ENCODE data around the gene COL6A1. TPM values are rescaled to one million over a fixed set of nuclear protein-coding genes. Genes with fewer than 3 reads are reported as not detected.
A peak's percentile ranks its signal among the peaks of the same experiment; 100 is the strongest.

The COL6A1 gene
- total RNA-seq, 3 donors from 2014 or later (not counting 1 experiment from before 2014, with no cell fraction given): 1.0 to 5.2 (median 2.5) TPM

GRCh38 chr21:45971616-45972352 is 9.8 kb upstream of the COL6A1 start:
- H3K27me3 Mint-ChIP-seq (ENCODE audit: low read depth in 2 of 2): peaks cover 13 to 24% of the 10 kb centered on the region in 2 donors
- H3K9me3 Mint-ChIP-seq: no peaks in the 10 kb centered on the region
- no peaks in the 10 kb centered on the region for H3K36me3 Mint-ChIP-seq
- no peak overlapping the region for H3K27ac Mint-ChIP-seq
- ATAC-seq (no peak), DNase-seq (no peak)
- Histone ChIP-seq H3K4me3 (ENCODE audit: low read length) (no peak overlapping the region), H3K27ac (ENCODE audit: low read length) (no peak overlapping the region), H3K9me3 (ENCODE audit: control insufficient read depth, insufficient read depth, low read length) (no peaks in the 10 kb centered on the region), H3K27me3 (ENCODE audit: control insufficient read depth, insufficient read depth, low read length) (peaks cover 40% of the 10 kb centered on the region), H3K36me3 (ENCODE audit: control insufficient read depth, insufficient read depth, low read length) (no peaks in the 10 kb centered on the region), H3K4me1 (ENCODE audit: control insufficient read depth, insufficient read depth, low read length) (peaks cover 44% of the 10 kb centered on the region)
- peaks cover 19 to 25% of the 10 kb centered on the region in 2 donors for H3K4me1 Mint-ChIP-seq
- intact Hi-C loops (cut with micrococcal nuclease): loop anchor here (2.0 to 5.0 kb wide), 3 partner anchors 81 to 173 kb away; partner anchors contain the start of gene COL6A2
- no peak overlapping the region for H3K4me3 Mint-ChIP-seq
- no peak for TF ChIP-seq CTCF (IDR thresholded peaks at IDR 0.05)
- 85% methylated on average over 20 of the region's 20 CpGs for WGBS (ENCODE audit: insufficient coverage)

DNA sequence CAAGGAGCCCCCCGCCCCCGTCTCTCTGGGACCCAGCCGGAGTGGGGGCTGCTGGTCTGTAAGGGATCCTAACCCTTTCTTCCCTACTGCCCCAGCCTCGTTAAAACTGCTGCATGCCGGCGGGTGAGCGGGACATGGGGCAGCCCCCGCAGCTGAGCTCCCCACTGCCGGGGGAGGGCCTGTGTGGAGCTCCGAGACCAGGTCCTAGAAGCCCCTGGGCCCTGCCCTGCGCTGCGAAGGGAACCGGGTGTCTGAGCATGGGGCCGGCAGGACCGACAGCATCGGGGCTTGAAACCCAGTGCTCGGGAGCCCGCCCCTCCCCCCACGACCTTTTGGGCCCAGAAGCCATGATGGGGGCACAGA is 9.2 kb upstream of the COL6A1 start:
- Histone ChIP-seq H3K9me3 (ENCODE audit: control insufficient read depth, insufficient read depth, low read length) (no peaks in the 10 kb centered on the region), H3K4me3 (ENCODE audit: low read length) (no peak overlapping the region), H3K36me3 (ENCODE audit: control insufficient read depth, insufficient read depth, low read length) (no peaks in the 10 kb centered on the region), H3K4me1 (ENCODE audit: control insufficient read depth, insufficient read depth, low read length) (peaks cover 44% of the 10 kb centered on the region), H3K27ac (ENCODE audit: low read length) (no peak overlapping the region), H3K27me3 (ENCODE audit: control insufficient read depth, insufficient read depth, low read length) (peaks cover 41% of the 10 kb centered on the region)
- Mint-ChIP-seq H3K9me3 (no peaks in the 10 kb centered on the region), H3K27me3 (ENCODE audit: low read depth in 2 of 2) (peaks cover 13 to 21% of the 10 kb centered on the region in 2 donors), H3K36me3 (no peaks in the 10 kb centered on the region), H3K4me1 (peaks cover 19 to 25% of the 10 kb centered on the region in 2 donors), H3K27ac (no peak overlapping the region), H3K4me3 (peak overlapping the region; percentile 45)
- DNase-seq (no peak), ATAC-seq (no peak)
- no peak for TF ChIP-seq CTCF (IDR thresholded peaks at IDR 0.05)
- 42% methylated on average over 19 of the region's 19 CpGs for WGBS (ENCODE audit: insufficient coverage)
- intact Hi-C loops (cut with micrococcal nuclease): loop anchor here (2.0 to 5.0 kb wide), 3 partner anchors 80 to 172 kb away; partner anchors contain the start of gene COL6A2

DNA sequence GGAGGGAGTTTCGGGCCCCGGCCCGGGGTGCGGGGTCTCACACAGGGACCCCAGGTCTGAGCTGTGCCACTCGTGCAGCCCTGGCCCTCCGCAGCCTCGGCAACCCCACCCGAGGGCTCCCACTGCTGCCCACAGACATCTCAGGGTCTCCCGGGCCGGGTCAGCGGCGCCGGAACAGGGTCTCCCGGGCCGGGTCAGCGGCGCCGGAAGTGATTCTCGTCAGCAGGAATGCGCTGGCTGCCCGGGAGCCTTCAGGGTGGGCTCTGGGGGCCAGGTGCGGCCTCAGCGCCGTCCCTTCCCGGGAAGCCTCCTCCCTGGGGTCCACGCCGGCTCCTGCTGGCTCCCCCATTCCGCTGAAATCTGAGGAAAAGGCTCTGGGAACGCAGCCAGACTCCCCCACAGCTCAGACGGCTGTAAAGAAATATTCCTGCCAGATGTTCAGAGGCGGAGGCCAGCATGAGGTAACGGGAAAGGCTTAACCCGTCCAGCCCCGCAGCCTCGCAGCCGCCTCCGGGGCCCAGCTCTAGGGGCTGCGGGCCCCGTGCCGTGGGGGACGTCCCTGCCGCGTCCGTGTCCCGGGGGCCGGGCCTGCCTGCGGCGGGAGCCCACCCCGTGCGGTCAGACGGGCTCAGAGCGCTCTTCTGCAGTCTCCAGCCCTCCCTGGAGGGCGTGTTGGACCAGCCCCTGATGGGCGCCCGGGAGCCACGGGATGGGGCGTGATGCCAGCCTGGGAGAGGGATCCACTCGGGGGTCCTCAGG is 8.7 kb upstream of the COL6A1 start:
- Mint-ChIP-seq H3K4me1 (peaks cover 19 to 25% of the 10 kb centered on the region in 2 donors), H3K27ac (peak overlapping the region; percentile 72 to 91), H3K27me3 (ENCODE audit: low read depth in 2 of 2) (peaks cover 13 to 20% of the 10 kb centered on the region in 2 donors), H3K4me3 (peak overlapping the region; percentile 95), H3K9me3 (no peaks in the 10 kb centered on the region), H3K36me3 (no peaks in the 10 kb centered on the region)
- H3K27ac ChIP-seq (ENCODE audit: low read length): no peak overlapping the region
- WGBS (ENCODE audit: insufficient coverage): 5% methylated on average over 58 of the region's 58 CpGs
- no peaks in the 10 kb centered on the region for H3K36me3 ChIP-seq (ENCODE audit: control insufficient read depth, insufficient read depth, low read length)
- peak overlapping the region; percentile 50 for H3K4me3 ChIP-seq (ENCODE audit: low read length)
- H3K27me3 ChIP-seq (ENCODE audit: control insufficient read depth, insufficient read depth, low read length): peaks cover 43% of the 10 kb centered on the region
- intact Hi-C loops (cut with micrococcal nuclease): loop anchor here (2.0 to 5.0 kb wide), 3 partner anchors 79 to 172 kb away; partner anchors contain the start of gene COL6A2
- H3K9me3 ChIP-seq (ENCODE audit: control insufficient read depth, insufficient read depth, low read length): no peaks in the 10 kb centered on the region
- DNase-seq: peak in 1 of 2 donors; percentile 19
- peaks cover 44% of the 10 kb centered on the region for H3K4me1 ChIP-seq (ENCODE audit: control insufficient read depth, insufficient read depth, low read length)
- no peak for ATAC-seq
- TF ChIP-seq CTCF (IDR thresholded peaks at IDR 0.05): no peak

All from natural killer cell (primary cell).